Measurements from ENCODE around the gene OTUB2. TPM values are rescaled to one million over a fixed set of nuclear protein-coding genes. Genes with fewer than 3 reads are reported as not detected.

Gene OTUB2
- total and polyA plus RNA-seq, 4 donors, result 0.28 to 0.92 (median 0.63) TPM

GRCh38 chr14:93977171-93977570 is 49.0 kb upstream of the OTUB2 start:
- Histone ChIP-seq H3K4me3 (ENCODE audit: low read depth in 1 of 3, low read length in 3 of 3) (no peak overlapping the region), H3K9me3 (ENCODE audit: control insufficient read depth in 4 of 4, low read length in 3 of 4) (no peaks in the 10 kb centered on the region), H3K27me3 (ENCODE audit: control insufficient read depth in 4 of 4, insufficient read depth in 4 of 4, low read length in 3 of 4) (no peaks in the 10 kb centered on the region), H3K27ac (ENCODE audit: low read depth in 1 of 2, low read length in 2 of 2) (no peak overlapping the region), H3K36me3 (ENCODE audit: control insufficient read depth in 4 of 4, insufficient read depth in 3 of 4, low read depth in 1 of 4, low read length in 3 of 4) (no peaks in the 10 kb centered on the region), H3K4me1 (ENCODE audit: control insufficient read depth in 4 of 4, insufficient read depth in 4 of 4, low read length in 3 of 4) (no peaks in the 10 kb centered on the region), H3K9ac (ENCODE audit: low read depth in 1 of 2, low read length in 2 of 2) (no peak overlapping the region)
- DNase-seq (ENCODE audit: low spot score), result no peak
- 66% methylated on average over 5 of the region's 5 CpGs for WGBS
- TF ChIP-seq YY1 (IDR thresholded peaks at IDR 0.05) (no peak), CTCF (IDR thresholded peaks at IDR 0.05; ENCODE audit: low read depth, low read length, missing input control) (no peak), FOXA1 (IDR thresholded peaks at IDR 0.05) (no peak), REST (IDR thresholded peaks at IDR 0.05) (no peak)

GRCh38 chr14:93977790-93978581 is 48.2 kb upstream of the OTUB2 start:
- no peak overlapping the region for H3K4me3 ChIP-seq (ENCODE audit: low read depth in 1 of 3, low read length in 3 of 3)
- no peak overlapping the region for H3K27ac ChIP-seq (ENCODE audit: low read depth in 1 of 2, low read length in 2 of 2)
- no peak overlapping the region for H3K9ac ChIP-seq (ENCODE audit: low read depth in 1 of 2, low read length in 2 of 2)
- no peaks in the 10 kb centered on the region for H3K27me3 ChIP-seq (ENCODE audit: control insufficient read depth in 4 of 4, insufficient read depth in 4 of 4, low read length in 3 of 4)
- 84% methylated on average over 11 of the region's 11 CpGs for WGBS
- no peak for TF ChIP-seq MAX (IDR thresholded peaks at IDR 0.05)
- no peak for TF ChIP-seq JUND (IDR thresholded peaks at IDR 0.05)
- TF ChIP-seq ATF3 (IDR thresholded peaks at IDR 0.05), result no peak
- H3K9me3 ChIP-seq (ENCODE audit: control insufficient read depth in 4 of 4, low read length in 3 of 4), result no peaks in the 10 kb centered on the region
- H3K36me3 ChIP-seq (ENCODE audit: control insufficient read depth in 4 of 4, insufficient read depth in 3 of 4, low read depth in 1 of 4, low read length in 3 of 4), result no peaks in the 10 kb centered on the region
- H3K4me1 ChIP-seq (ENCODE audit: control insufficient read depth in 4 of 4, insufficient read depth in 4 of 4, low read length in 3 of 4), result no peaks in the 10 kb centered on the region
- no peak for DNase-seq (ENCODE audit: low spot score)

GRCh38 chr14:93978735-93979134 is 47.4 kb upstream of the OTUB2 start:
- no peak overlapping the region for H3K27ac ChIP-seq (ENCODE audit: low read depth in 1 of 2, low read length in 2 of 2)
- no peaks in the 10 kb centered on the region for H3K36me3 ChIP-seq (ENCODE audit: control insufficient read depth in 4 of 4, insufficient read depth in 3 of 4, low read depth in 1 of 4, low read length in 3 of 4)
- H3K9ac ChIP-seq (ENCODE audit: low read depth in 1 of 2, low read length in 2 of 2), result no peak overlapping the region
- no peaks in the 10 kb centered on the region for H3K9me3 ChIP-seq (ENCODE audit: control insufficient read depth in 4 of 4, low read length in 3 of 4)
- no peak overlapping the region for H3K4me3 ChIP-seq (ENCODE audit: low read depth in 1 of 3, low read length in 3 of 3)
- 81% methylated on average over 4 of the region's 4 CpGs for WGBS
- DNase-seq (ENCODE audit: low spot score), result no peak
- no peaks in the 10 kb centered on the region for H3K4me1 ChIP-seq (ENCODE audit: control insufficient read depth in 4 of 4, insufficient read depth in 4 of 4, low read length in 3 of 4)
- H3K27me3 ChIP-seq (ENCODE audit: control insufficient read depth in 4 of 4, insufficient read depth in 4 of 4, low read length in 3 of 4), result no peaks in the 10 kb centered on the region
- TF ChIP-seq FOXA2 (IDR thresholded peaks at IDR 0.05) (no peak), REST (IDR thresholded peaks at IDR 0.05) (no peak), YY1 (IDR thresholded peaks at IDR 0.05) (no peak), EGR1 (IDR thresholded peaks at IDR 0.05; ENCODE audit: low read depth in 2 of 2) (no peak), RAD21 (IDR thresholded peaks at IDR 0.05) (no peak), HNF4A (conservative IDR thresholded peaks at IDR 0.05) (no peak), RXRA (IDR thresholded peaks at IDR 0.05) (no peak), NR2F2 (IDR thresholded peaks at IDR 0.05) (no peak), SP1 (IDR thresholded peaks at IDR 0.05) (no peak), GABPA (IDR thresholded peaks at IDR 0.05 in 1 of 2, conservative IDR thresholded peaks at IDR 0.05 in 1 of 2) (no peak), ZBTB33 (IDR thresholded peaks at IDR 0.05) (no peak)
